ENCODE measurements around the gene CYFIP2.

The CYFIP2 gene

DNA sequence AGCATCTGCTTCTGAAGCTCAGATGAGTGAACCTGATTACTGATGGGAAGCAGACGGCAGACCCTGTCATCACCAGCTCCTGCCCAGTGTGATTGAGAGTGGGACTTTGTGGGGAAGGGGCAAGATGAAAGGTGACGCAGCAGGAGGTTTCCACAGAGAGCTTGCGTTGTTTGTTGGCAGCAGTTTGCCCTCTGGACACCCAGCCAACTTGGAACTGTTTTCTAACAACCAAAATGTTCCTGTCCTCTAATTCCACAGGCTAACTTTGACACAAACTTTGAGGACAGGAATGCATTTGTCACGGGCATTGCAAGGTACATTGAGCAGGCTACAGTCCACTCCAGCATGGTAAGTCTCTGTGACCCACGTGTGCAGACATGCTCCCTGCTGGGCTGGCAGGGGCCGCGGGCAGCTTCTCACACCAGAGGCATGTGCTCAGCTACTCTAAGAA, 20.9 kb downstream of the CYFIP2 start:
- H3K36me3 Mint-ChIP-seq: peaks cover 42% of the 10 kb centered on the region
- H3K4me1 Mint-ChIP-seq: peaks cover 43% of the 10 kb centered on the region
- no peak overlapping the region for H3K27ac Mint-ChIP-seq
- ATAC-seq (ENCODE audit: low read depth) (no peak), DNase-seq (ENCODE audit: low spot score in 2 of 2) (no peak)
- peaks cover 1% of the 10 kb centered on the region for H3K9me3 Mint-ChIP-seq
- no peak overlapping the region for H3K4me3 Mint-ChIP-seq
- no peaks in the 10 kb centered on the region for H3K27me3 Mint-ChIP-seq

DNA sequence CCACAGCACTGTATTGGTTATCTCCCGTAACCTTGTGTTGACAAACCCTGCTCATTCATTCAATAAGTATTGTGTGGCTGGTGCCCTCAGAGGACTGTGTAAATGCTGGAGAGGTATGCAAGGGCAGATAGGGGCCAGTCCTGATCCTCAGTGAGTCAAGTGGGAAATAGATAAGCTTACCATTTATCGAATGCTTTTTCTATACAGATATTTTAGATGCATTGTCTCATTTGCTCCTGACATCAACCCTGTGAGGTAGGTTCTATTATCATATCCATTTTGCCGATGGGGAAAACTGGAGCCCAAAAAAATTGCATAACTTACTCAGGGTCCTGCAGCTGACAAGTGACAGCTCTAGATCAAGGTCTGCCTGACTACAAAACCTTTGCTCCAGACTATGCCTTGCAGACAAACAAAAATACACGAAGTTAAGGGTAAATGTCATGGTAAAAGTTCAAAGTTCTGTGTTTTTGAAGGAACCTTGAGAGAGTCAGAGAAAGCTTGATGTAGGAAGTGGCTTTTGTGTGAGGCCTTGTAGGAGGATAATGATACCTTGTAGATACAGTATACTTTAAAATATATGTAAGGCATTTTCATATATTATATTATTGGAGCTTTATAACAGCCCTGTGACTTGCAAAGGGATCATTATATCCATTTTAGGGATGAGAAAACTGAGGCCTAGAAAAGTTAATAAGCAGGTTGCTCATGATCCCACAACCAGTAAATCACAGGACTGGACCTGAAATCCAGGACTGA, 22.7 kb downstream of the CYFIP2 start:
- no peak for ATAC-seq (ENCODE audit: low read depth)
- no peak for DNase-seq (ENCODE audit: low spot score in 2 of 2)
- Mint-ChIP-seq H3K4me3 (no peak overlapping the region), H3K27me3 (no peaks in the 10 kb centered on the region), H3K9me3 (peaks cover 1% of the 10 kb centered on the region), H3K27ac (peak overlapping the region; percentile 79), H3K4me1 (peaks cover 27% of the 10 kb centered on the region), H3K36me3 (peaks cover 43% of the 10 kb centered on the region)

DNA sequence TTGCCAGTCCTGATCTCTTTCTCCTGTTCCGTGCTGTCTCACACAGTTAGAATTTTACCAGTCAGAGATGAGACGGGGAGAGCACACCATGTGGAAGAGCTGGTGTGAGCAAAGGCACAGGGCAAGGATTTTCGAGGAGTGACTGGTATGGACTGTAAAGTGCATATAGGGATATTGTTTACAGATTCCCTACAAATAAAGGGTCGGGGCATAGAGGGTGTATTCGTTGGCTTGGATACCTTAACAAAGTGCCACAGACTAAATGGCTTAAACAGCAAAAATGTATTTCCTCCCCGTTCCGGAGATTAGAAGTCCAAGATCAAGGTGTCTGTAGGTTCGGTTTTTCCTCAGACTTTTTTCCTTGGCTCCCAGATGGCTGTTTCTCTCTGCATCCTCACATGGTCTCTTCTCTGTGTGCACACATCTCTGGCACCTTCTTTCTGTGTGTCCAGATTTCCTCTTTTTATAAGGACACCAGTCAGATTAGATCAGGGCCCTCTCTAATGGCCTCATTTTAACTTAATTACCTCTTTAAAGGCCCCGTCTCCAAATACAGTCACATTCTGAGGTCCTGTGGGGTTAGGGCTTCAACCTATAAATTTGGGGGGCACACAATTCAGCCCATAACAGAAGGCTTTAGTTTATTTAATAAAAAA, 23.4 kb downstream of the CYFIP2 start:
- no peak for DNase-seq (ENCODE audit: low spot score in 2 of 2)
- peaks cover 46% of the 10 kb centered on the region for H3K36me3 Mint-ChIP-seq
- H3K27me3 Mint-ChIP-seq: no peaks in the 10 kb centered on the region
- H3K4me1 Mint-ChIP-seq: peaks cover 24% of the 10 kb centered on the region
- H3K4me3 Mint-ChIP-seq: no peak overlapping the region
- peaks cover 1% of the 10 kb centered on the region for H3K9me3 Mint-ChIP-seq
- peak overlapping the region; percentile 95 for H3K27ac Mint-ChIP-seq
- no peak for ATAC-seq (ENCODE audit: low read depth)

DNA sequence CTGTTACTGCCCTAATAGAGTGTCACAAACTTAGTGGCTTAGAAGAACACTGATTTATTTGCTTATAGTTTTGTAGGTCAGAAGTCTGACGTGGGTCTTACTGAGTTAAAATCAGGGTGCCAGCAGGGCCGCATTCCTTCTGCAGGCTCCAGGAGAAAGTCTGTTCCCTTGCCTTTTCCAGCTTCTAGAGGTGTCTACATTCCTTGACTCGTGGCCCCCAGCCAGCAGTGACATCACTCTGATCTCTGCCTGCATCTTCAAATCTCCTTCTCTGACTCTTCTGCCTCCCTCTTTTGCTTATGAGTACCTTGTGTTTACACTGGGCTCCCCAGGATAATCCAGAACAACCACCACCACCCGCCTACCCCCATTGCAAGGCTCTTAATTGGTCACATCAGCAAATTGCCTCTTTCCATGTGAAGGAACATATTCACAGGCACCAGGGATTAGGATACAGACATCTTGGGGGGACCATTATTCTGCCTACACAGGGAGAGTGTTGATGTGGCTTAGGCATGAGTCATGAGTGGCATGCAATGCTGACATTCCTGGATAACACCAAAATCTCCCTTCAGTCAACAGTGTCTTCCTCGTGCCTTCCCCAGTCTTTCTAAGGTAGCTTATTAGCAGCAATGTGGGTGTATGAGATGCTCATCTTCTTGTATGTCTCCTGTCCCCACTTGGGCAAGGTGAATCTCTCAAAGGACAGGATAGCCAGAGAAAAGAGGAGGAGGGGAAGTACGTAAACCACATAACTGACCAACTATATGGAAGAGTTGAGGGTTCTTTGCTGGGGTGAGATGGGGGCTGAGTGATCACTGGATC, 24.4 kb downstream of the CYFIP2 start:
- no peak overlapping the region for H3K4me3 Mint-ChIP-seq
- peaks cover 49% of the 10 kb centered on the region for H3K36me3 Mint-ChIP-seq
- peaks cover 1% of the 10 kb centered on the region for H3K9me3 Mint-ChIP-seq
- H3K27ac Mint-ChIP-seq: peak overlapping the region; percentile 95
- H3K4me1 Mint-ChIP-seq: peaks cover 22% of the 10 kb centered on the region
- DNase-seq (ENCODE audit: low spot score in 2 of 2) (no peak), ATAC-seq (ENCODE audit: low read depth) (no peak)
- no peaks in the 10 kb centered on the region for H3K27me3 Mint-ChIP-seq

DNA sequence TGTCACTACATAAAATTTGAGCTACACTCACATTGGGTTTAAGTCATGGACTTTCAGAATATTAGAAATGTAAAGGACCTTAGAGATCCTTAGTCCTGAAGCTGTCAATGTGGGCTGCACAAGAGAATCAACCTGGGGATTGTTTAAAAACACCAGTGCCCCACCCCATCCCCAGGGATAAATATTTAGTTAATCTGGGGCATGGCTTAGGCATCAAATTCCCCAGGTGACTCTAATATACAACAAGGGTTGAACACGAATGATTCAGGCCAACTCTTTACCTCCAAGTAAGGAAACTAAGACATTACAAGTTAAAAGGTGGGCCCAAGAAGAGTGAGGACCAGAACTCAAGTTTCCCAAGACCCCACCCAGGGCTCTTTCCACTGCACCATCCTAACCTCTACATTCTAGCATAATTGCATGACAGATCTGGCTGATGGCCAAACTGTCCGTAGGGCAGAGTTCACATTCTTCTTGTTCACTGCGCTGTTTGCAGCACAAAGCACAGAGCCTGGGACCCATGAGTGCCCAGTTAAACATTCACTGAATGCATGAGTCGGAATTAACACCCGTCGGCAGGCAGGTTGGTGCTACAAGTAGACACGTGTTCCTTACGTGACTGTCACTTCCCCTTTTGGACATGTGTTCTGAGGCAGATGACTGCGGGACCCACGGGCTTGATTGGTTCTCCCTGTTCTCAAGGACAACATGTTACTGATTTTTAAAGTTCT, 25.2 kb downstream of the CYFIP2 start:
- Mint-ChIP-seq H3K4me3 (no peak overlapping the region), H3K36me3 (peaks cover 56% of the 10 kb centered on the region)
- peak in 1 of 2 donors; percentile 59 for DNase-seq (ENCODE audit: low spot score in 2 of 2)

DNA sequence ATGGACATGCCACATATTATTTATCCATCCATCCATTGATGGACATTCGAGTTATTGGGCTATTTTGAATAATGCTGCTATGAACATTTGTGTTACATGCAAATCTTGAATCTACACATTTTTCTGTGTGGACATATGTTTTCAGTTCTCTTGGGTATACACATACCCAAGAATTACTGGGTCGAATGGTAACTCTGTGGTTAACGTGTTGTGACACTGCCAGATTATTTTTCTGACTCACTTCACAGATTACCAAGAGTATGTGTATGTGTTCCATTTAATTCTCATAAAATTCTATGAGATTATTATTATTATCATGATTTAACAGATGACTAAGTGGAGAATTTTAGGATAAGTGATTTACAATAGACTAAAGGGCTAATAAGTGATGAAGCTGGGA, 26.7 kb downstream of the CYFIP2 start:
- peaks cover 22% of the 10 kb centered on the region for H3K4me1 Mint-ChIP-seq
- peaks cover 55% of the 10 kb centered on the region for H3K36me3 Mint-ChIP-seq
- peak overlapping the region; percentile 95 for H3K27ac Mint-ChIP-seq

More for the DNA sequence above, 25.2 kb downstream of the CYFIP2 start:
- ATAC-seq (ENCODE audit: low read depth): peak; percentile 98
- peaks cover 22% of the 10 kb centered on the region for H3K4me1 Mint-ChIP-seq
- H3K27ac Mint-ChIP-seq: peak overlapping the region; percentile 95
- H3K27me3 Mint-ChIP-seq: no peaks in the 10 kb centered on the region
- peaks cover 1% of the 10 kb centered on the region for H3K9me3 Mint-ChIP-seq

DNA sequence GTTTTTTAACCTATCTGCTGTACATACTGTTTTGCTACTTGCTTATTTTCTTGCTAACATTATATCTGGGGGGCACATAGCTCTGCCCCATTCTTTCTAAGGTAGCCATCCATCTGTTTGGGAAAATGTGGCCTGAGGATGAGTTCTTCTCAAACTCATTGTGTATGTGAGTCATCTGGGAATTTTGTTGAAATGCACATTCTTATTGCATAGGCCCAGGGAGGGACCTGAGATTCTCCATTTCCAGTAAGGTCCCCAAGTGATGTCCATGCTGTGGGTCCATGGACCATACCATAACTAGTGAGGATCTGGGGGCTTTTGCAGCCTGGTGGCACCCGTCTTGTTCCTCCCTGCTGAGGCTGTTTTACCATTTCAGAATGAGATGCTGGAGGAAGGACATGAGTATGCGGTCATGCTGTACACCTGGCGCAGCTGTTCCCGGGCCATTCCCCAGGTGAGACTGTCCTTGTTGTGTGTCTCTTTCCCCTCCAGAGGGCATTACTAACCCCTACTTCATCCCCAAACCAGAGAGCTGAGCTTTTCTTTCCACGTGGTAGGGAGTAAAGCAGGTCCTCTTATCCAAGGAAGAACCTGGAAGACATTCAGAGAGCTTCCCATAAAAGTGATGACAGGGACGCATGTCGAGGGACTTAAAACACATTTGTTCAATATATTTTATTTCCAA, 28.6 kb downstream of the CYFIP2 start:
- Mint-ChIP-seq H3K9me3 (peaks cover 1% of the 10 kb centered on the region), H3K4me3 (no peak overlapping the region), H3K4me1 (peaks cover 22% of the 10 kb centered on the region), H3K27ac (peak overlapping the region; percentile 50), H3K27me3 (no peaks in the 10 kb centered on the region), H3K36me3 (peaks cover 54% of the 10 kb centered on the region)
- DNase-seq (ENCODE audit: low spot score in 2 of 2) (no peak), ATAC-seq (ENCODE audit: low read depth) (no peak)

More for the DNA sequence above, 26.7 kb downstream of the CYFIP2 start:
- Mint-ChIP-seq H3K9me3 (peaks cover 1% of the 10 kb centered on the region), H3K4me3 (no peak overlapping the region), H3K27me3 (no peaks in the 10 kb centered on the region)
- ATAC-seq (ENCODE audit: low read depth) (no peak), DNase-seq (ENCODE audit: low spot score in 2 of 2) (no peak)

DNA sequence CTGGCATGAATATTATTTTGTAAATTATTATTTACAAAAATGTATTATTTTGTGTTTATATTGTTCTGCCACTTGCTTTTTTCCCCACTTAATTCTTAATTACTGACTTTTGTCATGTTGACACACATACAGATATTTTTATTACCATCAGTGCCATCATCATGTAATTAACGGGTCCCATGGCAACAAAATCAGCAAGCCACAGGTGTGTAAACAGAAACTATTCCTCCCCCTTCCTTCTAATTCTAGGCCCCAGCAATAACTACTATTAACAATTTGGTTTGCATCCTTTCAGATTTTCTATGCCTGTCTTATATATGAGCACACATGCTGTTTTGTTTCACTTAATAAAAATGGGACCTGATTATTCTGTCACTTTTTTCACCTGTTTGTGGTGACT, 29.3 kb downstream of the CYFIP2 start:
- peaks cover 53% of the 10 kb centered on the region for H3K36me3 Mint-ChIP-seq
- peak overlapping the region; percentile 85 for H3K27ac Mint-ChIP-seq
- ATAC-seq (ENCODE audit: low read depth): peak; percentile 23

DNA sequence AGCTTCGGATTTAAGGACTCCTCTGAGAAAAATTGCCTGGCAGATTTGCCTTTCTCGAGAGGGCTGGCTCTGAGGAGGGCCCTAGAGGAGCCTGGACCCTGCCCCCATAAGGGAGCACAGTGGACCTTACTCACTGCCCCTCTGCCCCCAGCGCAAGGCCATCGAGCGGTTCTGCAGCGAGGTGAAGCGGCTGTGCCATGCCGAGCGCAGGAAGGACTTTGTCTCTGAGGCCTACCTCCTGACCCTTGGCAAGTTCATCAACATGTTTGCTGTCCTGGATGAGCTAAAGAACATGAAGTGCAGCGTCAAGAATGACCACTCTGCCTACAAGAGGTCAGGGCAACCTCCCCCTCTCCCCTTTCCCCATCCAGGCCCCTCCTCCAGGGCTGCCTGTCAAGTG, 34.6 kb downstream of the CYFIP2 start:
- Mint-ChIP-seq H3K4me1 (peaks cover 5% of the 10 kb centered on the region), H3K27ac (peak overlapping the region; percentile 63), H3K27me3 (no peaks in the 10 kb centered on the region), H3K9me3 (no peaks in the 10 kb centered on the region), H3K4me3 (no peak overlapping the region), H3K36me3 (peaks cover 48% of the 10 kb centered on the region)
- ATAC-seq (ENCODE audit: low read depth): no peak
- DNase-seq (ENCODE audit: low spot score in 2 of 2): no peak

More for the DNA sequence above, 29.3 kb downstream of the CYFIP2 start:
- no peak for DNase-seq (ENCODE audit: low spot score in 2 of 2)
- H3K4me3 Mint-ChIP-seq: no peak overlapping the region
- no peaks in the 10 kb centered on the region for H3K27me3 Mint-ChIP-seq
- peaks cover 1% of the 10 kb centered on the region for H3K9me3 Mint-ChIP-seq
- peaks cover 19% of the 10 kb centered on the region for H3K4me1 Mint-ChIP-seq

DNA sequence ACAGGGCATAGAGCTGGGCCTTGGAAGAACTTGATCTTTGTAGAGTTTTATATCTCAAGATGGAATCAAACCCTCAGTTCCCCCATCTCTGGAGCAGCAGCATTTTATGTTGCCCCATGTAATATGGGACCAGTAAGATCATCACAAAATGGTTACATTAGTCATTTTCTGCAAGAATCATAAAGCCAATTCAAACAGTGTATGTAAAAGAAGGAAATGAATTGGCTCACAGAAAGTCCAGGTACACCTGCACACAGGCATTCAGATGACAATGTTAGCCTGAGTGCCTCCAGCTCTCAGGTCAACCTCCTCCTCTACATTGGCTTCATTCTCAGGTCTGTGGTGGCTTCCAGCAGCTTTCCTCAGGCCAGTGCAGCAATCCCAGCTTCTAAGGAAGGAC, 35.1 kb downstream of the CYFIP2 start:
- peaks cover 47% of the 10 kb centered on the region for H3K36me3 Mint-ChIP-seq
- H3K27me3 Mint-ChIP-seq: no peaks in the 10 kb centered on the region
- H3K4me3 Mint-ChIP-seq: no peak overlapping the region
- H3K27ac Mint-ChIP-seq: peak overlapping the region; percentile 63
- ATAC-seq (ENCODE audit: low read depth) (no peak), DNase-seq (ENCODE audit: low spot score in 2 of 2) (no peak)
- H3K9me3 Mint-ChIP-seq: no peaks in the 10 kb centered on the region
- H3K4me1 Mint-ChIP-seq: peaks cover 5% of the 10 kb centered on the region

DNA sequence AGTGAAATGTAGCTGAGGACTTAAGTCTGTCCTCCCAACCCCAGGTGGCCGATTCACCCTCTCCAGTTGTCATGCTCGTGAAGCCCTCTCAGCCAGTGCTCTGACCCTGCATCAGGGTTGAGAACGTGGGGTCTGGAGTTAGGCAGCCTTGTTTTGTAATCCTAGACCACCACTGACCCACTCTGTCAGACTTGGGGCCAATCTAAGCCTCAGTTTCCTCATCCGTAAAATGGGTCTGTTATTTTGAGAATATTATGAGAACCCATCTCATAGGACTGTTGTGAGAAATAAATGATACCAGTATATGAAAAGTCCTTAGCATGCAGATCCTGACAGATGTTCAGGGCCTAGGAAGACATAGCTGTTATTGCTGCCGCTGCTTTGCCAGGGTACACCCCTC, 37.1 kb downstream of the CYFIP2 start:
- Mint-ChIP-seq H3K27ac (peak overlapping the region; percentile 62), H3K4me3 (no peak overlapping the region), H3K36me3 (peaks cover 44% of the 10 kb centered on the region), H3K9me3 (no peaks in the 10 kb centered on the region), H3K27me3 (no peaks in the 10 kb centered on the region), H3K4me1 (peaks cover 20% of the 10 kb centered on the region)
- ATAC-seq (ENCODE audit: low read depth): no peak
- no peak for DNase-seq (ENCODE audit: low spot score in 2 of 2)

DNA sequence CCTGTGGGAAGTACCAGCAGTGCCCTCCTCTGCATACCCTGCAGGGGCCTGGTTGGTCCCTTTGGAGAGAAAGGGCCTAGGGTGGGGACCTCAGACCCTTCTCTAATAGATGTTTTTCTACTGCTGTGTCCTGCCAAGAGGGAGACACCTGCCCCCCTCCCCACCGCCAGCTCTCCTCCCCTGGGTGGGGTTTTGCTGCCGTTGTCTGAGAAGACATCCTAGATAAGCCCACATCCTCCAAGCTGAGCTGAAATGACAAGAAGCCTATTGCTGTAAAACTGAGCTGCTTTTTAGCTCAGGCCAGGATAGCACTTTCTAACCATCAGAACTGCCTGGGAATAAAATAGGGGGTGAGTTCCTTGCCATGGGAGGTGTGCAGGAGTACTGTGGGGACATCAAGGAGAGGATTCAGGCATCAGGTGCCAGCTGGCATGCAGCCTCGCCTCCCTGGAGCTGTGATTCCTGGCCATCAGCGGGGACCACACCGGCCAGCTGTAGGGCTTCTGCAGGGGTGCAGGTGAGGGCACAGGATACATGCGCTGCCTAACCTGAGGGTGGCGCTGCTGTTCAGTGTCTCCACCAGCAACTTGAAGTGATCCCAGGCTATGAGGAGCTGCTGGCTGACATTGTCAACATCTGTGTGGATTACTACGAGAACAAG, 37.9 kb downstream of the CYFIP2 start:
- no peaks in the 10 kb centered on the region for H3K27me3 Mint-ChIP-seq
- peak overlapping the region; percentile 62 for H3K27ac Mint-ChIP-seq
- no peak for DNase-seq (ENCODE audit: low spot score in 2 of 2)
- H3K4me3 Mint-ChIP-seq: no peak overlapping the region
- H3K9me3 Mint-ChIP-seq: no peaks in the 10 kb centered on the region
- no peak for ATAC-seq (ENCODE audit: low read depth)
- H3K4me1 Mint-ChIP-seq: peaks cover 24% of the 10 kb centered on the region
- H3K36me3 Mint-ChIP-seq: peaks cover 40% of the 10 kb centered on the region

DNA sequence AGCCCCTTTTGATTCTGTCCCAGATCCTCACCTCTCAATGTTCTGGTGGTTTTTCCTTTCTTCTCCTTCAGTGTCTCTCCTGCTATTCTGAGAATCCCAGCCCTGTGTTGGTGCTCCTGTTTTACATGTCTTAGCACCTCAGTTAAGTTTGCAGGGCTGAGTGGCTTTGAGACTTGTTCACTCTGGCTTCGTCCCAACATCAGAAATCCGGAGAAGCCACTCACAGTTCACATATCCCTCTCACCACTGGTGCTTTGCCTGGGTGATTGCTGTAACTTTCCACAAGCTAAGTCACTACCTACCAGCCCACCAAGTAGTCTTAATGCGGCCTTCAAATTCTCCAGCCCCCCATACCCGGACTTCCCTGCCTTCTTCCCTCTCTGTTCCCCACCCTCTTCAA, 40.2 kb downstream of the CYFIP2 start:
- peaks cover 36% of the 10 kb centered on the region for H3K36me3 Mint-ChIP-seq
- DNase-seq (ENCODE audit: low spot score in 2 of 2) (no peak), ATAC-seq (ENCODE audit: low read depth) (no peak)
- peaks cover 26% of the 10 kb centered on the region for H3K4me1 Mint-ChIP-seq
- H3K27ac Mint-ChIP-seq: peak overlapping the region; percentile 94
- H3K9me3 Mint-ChIP-seq: no peaks in the 10 kb centered on the region
- no peak overlapping the region for H3K4me3 Mint-ChIP-seq
- H3K27me3 Mint-ChIP-seq: no peaks in the 10 kb centered on the region
